ENCODE measurements around the gene IGSF3.
"Not testable (repeated sequence)": the region's sequence is repeated elsewhere in the genome, so short reads cannot be mapped to it uniquely, and the experiment has no call there.

IGSF3 gene

DNA sequence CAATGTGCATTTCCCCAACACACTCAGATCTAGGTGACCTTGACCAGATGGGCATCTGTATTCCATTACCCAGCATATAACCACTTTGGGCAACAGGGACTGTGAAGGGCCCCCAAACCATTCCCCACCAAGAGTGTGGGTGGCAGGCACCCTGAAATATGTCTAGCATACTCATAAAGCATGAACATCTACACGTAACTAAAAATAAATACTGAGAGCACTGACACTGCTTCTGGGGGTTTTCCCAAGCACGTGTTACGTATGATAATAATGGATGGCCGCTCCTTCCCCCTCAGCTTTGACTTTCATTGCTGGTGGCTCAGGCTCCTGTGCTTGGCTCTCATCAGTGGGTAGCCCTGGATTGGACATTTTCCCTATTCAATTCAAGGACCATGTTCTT, 39.1 kb downstream of the IGSF3 start:
- no peak overlapping the region for H3K4me3 ChIP-seq (ENCODE audit: low read length)
- no peaks in the 10 kb centered on the region for H3K9me3 ChIP-seq (ENCODE audit: low read length)
- no peaks in the 10 kb centered on the region for H3K36me3 ChIP-seq (ENCODE audit: insufficient read depth, low read length)
- H3K4me1 ChIP-seq (ENCODE audit: insufficient read depth, low read length) = no peaks in the 10 kb centered on the region
- H2AFZ ChIP-seq (ENCODE audit: low read depth, low read length) = no peak overlapping the region
- H3K27me3 ChIP-seq (ENCODE audit: insufficient read depth, low read length) = peaks cover 2% of the 10 kb centered on the region

GRCh38 chr1:116627357-116627756, 40.2 kb downstream of the IGSF3 start:
- H3K36me3 ChIP-seq (ENCODE audit: insufficient read depth, low read length); H3K4me3 ChIP-seq (ENCODE audit: low read length); H3K27me3 ChIP-seq (ENCODE audit: insufficient read depth, low read length); H3K4me1 ChIP-seq (ENCODE audit: insufficient read depth, low read length); H2AFZ ChIP-seq (ENCODE audit: low read depth, low read length); H3K9me3 ChIP-seq (ENCODE audit: low read length): not testable (repeated sequence)

DNA sequence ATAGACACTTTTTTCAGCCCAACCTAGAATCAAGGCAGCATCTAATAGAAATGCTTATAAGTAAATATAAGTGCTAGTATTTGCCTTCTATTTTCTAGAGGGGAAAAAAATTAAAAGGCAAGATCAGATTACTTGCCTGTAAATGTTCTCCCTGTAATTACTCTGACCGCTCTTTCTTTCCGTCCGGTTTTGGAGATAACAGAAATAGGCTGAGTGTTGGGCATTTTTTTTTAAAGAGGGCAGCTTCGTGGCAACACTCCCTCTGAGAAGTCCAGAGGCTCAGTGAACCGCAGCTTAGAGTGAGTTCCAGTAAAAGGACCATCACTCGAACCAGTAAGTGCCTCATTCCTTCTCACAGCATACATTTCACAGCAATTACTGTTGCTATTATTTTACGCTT, 40.6 kb downstream of the IGSF3 start:
- not testable (repeated sequence) for H3K27me3 ChIP-seq (ENCODE audit: insufficient read depth, low read length); H3K36me3 ChIP-seq (ENCODE audit: insufficient read depth, low read length); H3K4me3 ChIP-seq (ENCODE audit: low read length); H2AFZ ChIP-seq (ENCODE audit: low read depth, low read length); H3K9me3 ChIP-seq (ENCODE audit: low read length); H3K4me1 ChIP-seq (ENCODE audit: insufficient read depth, low read length)

DNA sequence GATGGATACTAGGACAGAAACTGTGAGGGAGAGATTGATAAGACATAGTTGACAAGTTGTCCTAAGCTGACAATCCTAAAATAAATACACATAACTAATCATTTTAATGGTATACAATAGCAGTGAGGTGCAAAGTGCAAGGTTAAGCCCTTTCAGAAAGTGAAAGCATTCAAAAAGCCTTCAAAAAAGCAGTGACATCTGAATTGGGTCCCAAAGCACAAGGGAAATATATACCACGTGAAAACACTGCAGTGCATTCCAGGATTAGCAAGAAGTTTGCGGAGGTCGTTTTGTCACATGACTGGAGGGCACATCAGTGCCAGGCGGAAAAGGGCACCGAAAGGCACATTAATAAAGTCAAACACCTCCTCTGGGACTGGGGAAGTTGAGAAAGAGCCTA, 42.4 kb downstream of the IGSF3 start:
- H3K36me3 ChIP-seq (ENCODE audit: insufficient read depth, low read length); H2AFZ ChIP-seq (ENCODE audit: low read depth, low read length); H3K9me3 ChIP-seq (ENCODE audit: low read length); H3K27me3 ChIP-seq (ENCODE audit: insufficient read depth, low read length); H3K4me3 ChIP-seq (ENCODE audit: low read length); H3K4me1 ChIP-seq (ENCODE audit: insufficient read depth, low read length): not testable (repeated sequence)

DNA sequence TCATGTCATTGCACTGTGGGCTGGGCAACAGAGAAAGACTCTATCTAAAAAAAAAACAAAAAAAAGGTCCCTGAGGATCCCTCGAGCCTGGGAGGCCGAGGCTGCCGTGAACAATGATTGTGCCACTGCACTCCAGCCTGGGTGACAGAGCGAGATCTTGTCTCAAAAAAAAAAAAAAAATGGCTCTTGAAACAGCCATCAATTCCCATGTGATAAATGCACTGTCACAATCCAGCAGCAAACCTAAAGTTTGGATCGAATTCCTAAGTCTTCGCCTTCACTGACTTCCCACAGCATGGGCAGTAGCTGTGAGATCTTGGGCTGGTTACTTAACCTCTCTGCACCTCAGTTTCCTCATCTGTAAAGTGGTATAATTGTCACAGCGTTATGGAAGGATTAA, 43.5 kb downstream of the IGSF3 start:
- Histone ChIP-seq H3K4me1 (ENCODE audit: insufficient read depth, low read length) (peaks cover 1% of the 10 kb centered on the region), H3K27me3 (ENCODE audit: insufficient read depth, low read length) (peaks cover 2% of the 10 kb centered on the region), H3K36me3 (ENCODE audit: insufficient read depth, low read length) (no peaks in the 10 kb centered on the region), H2AFZ (ENCODE audit: low read depth, low read length) (no peak overlapping the region), H3K9me3 (ENCODE audit: low read length) (no peaks in the 10 kb centered on the region), H3K4me3 (ENCODE audit: low read length) (no peak overlapping the region)

- not testable (repeated sequence) for H3K4me3 ChIP-seq (ENCODE audit: low read length); H3K36me3 ChIP-seq (ENCODE audit: insufficient read depth, low read length)
Measured at GRCh38 chr1:116622496-116622895, 45.0 kb downstream of the IGSF3 start.

GRCh38 chr1:116621756-116622155, 45.8 kb downstream of the IGSF3 start:
- H3K4me1 ChIP-seq (ENCODE audit: insufficient read depth, low read length); H2AFZ ChIP-seq (ENCODE audit: low read depth, low read length); H3K27me3 ChIP-seq (ENCODE audit: insufficient read depth, low read length); H3K9me3 ChIP-seq (ENCODE audit: low read length); H3K36me3 ChIP-seq (ENCODE audit: insufficient read depth, low read length); H3K4me3 ChIP-seq (ENCODE audit: low read length): not testable (repeated sequence)

More at GRCh38 chr1:116622496-116622895, 45.0 kb downstream of the IGSF3 start:
- H3K9me3 ChIP-seq (ENCODE audit: low read length); H3K4me1 ChIP-seq (ENCODE audit: insufficient read depth, low read length); H3K27me3 ChIP-seq (ENCODE audit: insufficient read depth, low read length); H2AFZ ChIP-seq (ENCODE audit: low read depth, low read length): not testable (repeated sequence)

DNA sequence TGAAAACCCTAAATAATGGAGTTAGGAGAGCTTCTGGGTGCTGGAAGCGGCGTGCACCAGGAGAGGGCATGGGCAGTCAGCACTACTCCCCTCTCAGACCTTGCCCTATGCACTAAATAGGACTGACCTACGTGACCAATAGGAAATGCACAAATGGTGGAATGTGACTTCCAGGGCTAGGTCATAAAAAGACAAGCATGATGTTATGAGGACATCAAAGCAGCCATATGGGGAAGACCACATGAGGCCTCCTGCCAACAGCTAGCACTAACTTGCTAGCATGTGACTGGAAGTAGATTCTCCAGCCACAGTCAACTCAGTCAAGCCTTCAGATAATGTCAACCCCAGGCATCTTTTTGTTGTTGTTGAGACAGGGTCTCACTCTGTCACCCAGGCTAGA, 47.1 kb downstream of the IGSF3 start:
- not testable (repeated sequence) for H3K27me3 ChIP-seq (ENCODE audit: insufficient read depth, low read length); H3K4me3 ChIP-seq (ENCODE audit: low read length); H3K4me1 ChIP-seq (ENCODE audit: insufficient read depth, low read length); H3K9me3 ChIP-seq (ENCODE audit: low read length); H3K36me3 ChIP-seq (ENCODE audit: insufficient read depth, low read length); H2AFZ ChIP-seq (ENCODE audit: low read depth, low read length)

GRCh38 chr1:116619106-116619505, 48.4 kb downstream of the IGSF3 start:
- H3K36me3 ChIP-seq (ENCODE audit: insufficient read depth, low read length); H2AFZ ChIP-seq (ENCODE audit: low read depth, low read length); H3K4me3 ChIP-seq (ENCODE audit: low read length); H3K27me3 ChIP-seq (ENCODE audit: insufficient read depth, low read length); H3K4me1 ChIP-seq (ENCODE audit: insufficient read depth, low read length); H3K9me3 ChIP-seq (ENCODE audit: low read length): not testable (repeated sequence)

GRCh38 chr1:116617808-116618207, 49.7 kb downstream of the IGSF3 start:
- H3K9me3 ChIP-seq (ENCODE audit: low read length); H2AFZ ChIP-seq (ENCODE audit: low read depth, low read length); H3K36me3 ChIP-seq (ENCODE audit: insufficient read depth, low read length); H3K27me3 ChIP-seq (ENCODE audit: insufficient read depth, low read length); H3K4me1 ChIP-seq (ENCODE audit: insufficient read depth, low read length); H3K4me3 ChIP-seq (ENCODE audit: low read length): not testable (repeated sequence)

GRCh38 chr1:116613825-116614224, 53.7 kb downstream of the IGSF3 start:
- H3K27me3 ChIP-seq (ENCODE audit: insufficient read depth, low read length); H2AFZ ChIP-seq (ENCODE audit: low read depth, low read length); H3K4me1 ChIP-seq (ENCODE audit: insufficient read depth, low read length); H3K36me3 ChIP-seq (ENCODE audit: insufficient read depth, low read length); H3K9me3 ChIP-seq (ENCODE audit: low read length); H3K4me3 ChIP-seq (ENCODE audit: low read length): not testable (repeated sequence)

GRCh38 chr1:116609801-116610371, 57.6 kb downstream of the IGSF3 start:
- not testable (repeated sequence) for H3K36me3 ChIP-seq (ENCODE audit: insufficient read depth, low read length); H3K27me3 ChIP-seq (ENCODE audit: insufficient read depth, low read length); H3K9me3 ChIP-seq (ENCODE audit: low read length); H2AFZ ChIP-seq (ENCODE audit: low read depth, low read length); H3K4me1 ChIP-seq (ENCODE audit: insufficient read depth, low read length); H3K4me3 ChIP-seq (ENCODE audit: low read length)

GRCh38 chr1:116608841-116609240, 58.7 kb downstream of the IGSF3 start:
- H3K4me1 ChIP-seq (ENCODE audit: insufficient read depth, low read length); H3K36me3 ChIP-seq (ENCODE audit: insufficient read depth, low read length); H3K27me3 ChIP-seq (ENCODE audit: insufficient read depth, low read length); H3K9me3 ChIP-seq (ENCODE audit: low read length); H2AFZ ChIP-seq (ENCODE audit: low read depth, low read length); H3K4me3 ChIP-seq (ENCODE audit: low read length): not testable (repeated sequence)

- H3K4me3 ChIP-seq (ENCODE audit: low read length); H3K4me1 ChIP-seq (ENCODE audit: insufficient read depth, low read length); H2AFZ ChIP-seq (ENCODE audit: low read depth, low read length); H3K36me3 ChIP-seq (ENCODE audit: insufficient read depth, low read length); H3K27me3 ChIP-seq (ENCODE audit: insufficient read depth, low read length); H3K9me3 ChIP-seq (ENCODE audit: low read length): not testable (repeated sequence)
Measured at GRCh38 chr1:116608151-116608550, 59.4 kb downstream of the IGSF3 start.

Data from neuron (in vitro differentiated cells).